Retinal pigment epithelial cell (primary cell): Measurements from ENCODE around the gene ATP7B.

ENCODE experiments used
- DNase-seq: peaks from one replicate; pipeline ENCODE4 v3.0.0-alpha.2; 2010; ENCODE audit warnings: low read depth
- H3K4me3 ChIP-seq: 2 replicates; pipeline ENCODE4 v1.5.1; 2011; ENCODE audit warnings: mild to moderate bottlenecking, low read length, control low read depth, moderate library complexity
- TF ChIP-seq, protein P1 (sequence below): conservative IDR thresholded peaks from 2 replicates; pipeline ENCODE4 v1.5.1; 2011; ENCODE audit warnings: low read depth, low read length, control low read depth, inconsistent platforms

The ATP7B gene

GRCh38 chr13:51958217-51958547 lies 53.1 kb downstream of the ATP7B start:
- TF ChIP-seq, protein P1, sequence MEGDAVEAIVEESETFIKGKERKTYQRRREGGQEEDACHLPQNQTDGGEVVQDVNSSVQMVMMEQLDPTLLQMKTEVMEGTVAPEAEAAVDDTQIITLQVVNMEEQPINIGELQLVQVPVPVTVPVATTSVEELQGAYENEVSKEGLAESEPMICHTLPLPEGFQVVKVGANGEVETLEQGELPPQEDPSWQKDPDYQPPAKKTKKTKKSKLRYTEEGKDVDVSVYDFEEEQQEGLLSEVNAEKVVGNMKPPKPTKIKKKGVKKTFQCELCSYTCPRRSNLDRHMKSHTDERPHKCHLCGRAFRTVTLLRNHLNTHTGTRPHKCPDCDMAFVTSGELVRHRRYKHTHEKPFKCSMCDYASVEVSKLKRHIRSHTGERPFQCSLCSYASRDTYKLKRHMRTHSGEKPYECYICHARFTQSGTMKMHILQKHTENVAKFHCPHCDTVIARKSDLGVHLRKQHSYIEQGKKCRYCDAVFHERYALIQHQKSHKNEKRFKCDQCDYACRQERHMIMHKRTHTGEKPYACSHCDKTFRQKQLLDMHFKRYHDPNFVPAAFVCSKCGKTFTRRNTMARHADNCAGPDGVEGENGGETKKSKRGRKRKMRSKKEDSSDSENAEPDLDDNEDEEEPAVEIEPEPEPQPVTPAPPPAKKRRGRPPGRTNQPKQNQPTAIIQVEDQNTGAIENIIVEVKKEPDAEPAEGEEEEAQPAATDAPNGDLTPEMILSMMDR, result no peak
- no peak for DNase-seq
- H3K4me3 ChIP-seq, result no peak overlapping the region

DNA sequence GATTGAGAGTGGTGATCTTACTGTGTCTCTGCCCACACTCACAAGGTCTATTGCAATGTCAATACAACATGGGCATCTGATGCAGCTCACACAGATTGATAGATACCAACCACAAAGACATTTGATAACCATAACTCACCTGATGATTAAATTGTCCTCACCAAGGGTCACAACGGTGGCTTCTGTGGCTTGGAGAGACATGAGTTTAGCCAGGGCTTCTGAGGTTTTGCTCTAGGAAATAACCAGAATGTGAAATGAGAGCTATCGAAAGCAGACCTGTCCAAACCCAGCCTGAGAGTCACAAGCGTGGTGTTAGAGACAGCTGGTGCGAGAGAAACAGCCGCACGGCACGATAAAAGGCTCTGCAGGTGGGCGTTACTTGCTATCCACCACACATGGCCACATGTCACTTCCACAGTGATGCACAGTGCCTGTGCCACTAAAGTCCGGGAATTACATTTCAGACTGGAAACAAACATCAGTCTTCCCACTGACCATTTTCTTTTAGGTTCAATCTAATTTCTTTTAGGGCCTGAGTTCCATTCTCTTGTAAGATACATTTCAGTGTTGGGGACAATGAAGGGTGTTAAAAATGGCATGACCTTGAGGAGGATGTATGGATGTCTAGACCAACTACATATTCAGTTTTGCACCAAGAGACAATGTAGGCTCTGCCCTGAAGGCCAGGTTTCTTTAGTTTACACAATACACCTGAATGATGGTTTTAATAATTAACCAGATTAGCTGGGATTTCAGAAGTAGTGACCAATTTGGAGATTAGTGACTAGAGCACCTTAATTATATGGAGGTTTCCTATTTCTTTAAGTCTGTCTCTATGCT lies 53.7 kb downstream of the ATP7B start:
- TF ChIP-seq, protein P1, result no peak
- no peak overlapping the region for H3K4me3 ChIP-seq
- no peak for DNase-seq

DNA sequence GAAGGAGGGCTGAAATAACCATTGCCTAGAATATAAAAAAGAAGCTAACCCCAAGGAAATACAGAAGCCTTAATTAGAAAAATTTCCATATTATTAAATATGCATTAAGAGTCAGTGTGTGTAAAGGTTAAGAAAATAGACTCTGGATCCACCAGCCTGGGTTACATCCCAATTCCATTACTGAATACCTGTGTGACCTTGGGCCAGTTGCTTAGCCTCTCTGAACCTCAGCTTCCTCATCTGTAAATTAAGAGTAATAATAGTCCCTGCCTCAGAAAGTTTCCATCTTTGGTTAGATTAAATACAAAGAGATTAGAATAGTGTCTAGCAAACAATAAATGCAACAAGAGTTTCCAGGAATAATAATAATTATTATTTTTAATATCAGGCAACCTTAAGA lies 54.5 kb downstream of the ATP7B start:
- TF ChIP-seq, protein P1, result no peak
- H3K4me3 ChIP-seq, result no peak overlapping the region
- DNase-seq, result no peak

GRCh38 chr13:51955816-51956603 lies 55.2 kb downstream of the ATP7B start:
- no peak for DNase-seq
- no peak overlapping the region for H3K4me3 ChIP-seq
- TF ChIP-seq, protein P1, result no peak

DNA sequence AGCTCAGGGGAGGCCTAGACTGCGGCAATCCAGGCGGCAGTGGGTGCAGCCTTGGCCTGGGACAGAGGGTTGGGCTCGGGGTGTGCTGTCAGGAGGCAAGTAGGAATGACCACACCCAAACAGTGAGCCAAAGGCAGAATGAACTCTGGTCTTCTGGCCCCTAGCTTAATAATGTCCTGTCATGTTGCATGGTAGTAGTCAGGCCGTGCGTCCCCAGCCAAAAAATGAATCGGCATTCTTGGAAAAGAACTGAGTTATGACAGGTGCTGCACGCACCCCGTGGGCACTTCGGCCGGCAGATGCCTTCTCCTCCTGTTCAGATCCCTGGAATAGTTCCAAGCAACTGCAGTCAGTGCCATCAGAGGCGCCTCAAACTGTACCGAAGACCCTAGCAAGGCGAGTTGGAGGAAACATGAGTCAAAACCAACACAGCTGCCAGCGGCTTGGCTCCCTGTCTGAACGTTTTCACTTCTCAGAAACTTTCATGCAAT lies 55.9 kb downstream of the ATP7B start:
- no peak overlapping the region for H3K4me3 ChIP-seq
- no peak for DNase-seq
- TF ChIP-seq, protein P1, result no peak

DNA sequence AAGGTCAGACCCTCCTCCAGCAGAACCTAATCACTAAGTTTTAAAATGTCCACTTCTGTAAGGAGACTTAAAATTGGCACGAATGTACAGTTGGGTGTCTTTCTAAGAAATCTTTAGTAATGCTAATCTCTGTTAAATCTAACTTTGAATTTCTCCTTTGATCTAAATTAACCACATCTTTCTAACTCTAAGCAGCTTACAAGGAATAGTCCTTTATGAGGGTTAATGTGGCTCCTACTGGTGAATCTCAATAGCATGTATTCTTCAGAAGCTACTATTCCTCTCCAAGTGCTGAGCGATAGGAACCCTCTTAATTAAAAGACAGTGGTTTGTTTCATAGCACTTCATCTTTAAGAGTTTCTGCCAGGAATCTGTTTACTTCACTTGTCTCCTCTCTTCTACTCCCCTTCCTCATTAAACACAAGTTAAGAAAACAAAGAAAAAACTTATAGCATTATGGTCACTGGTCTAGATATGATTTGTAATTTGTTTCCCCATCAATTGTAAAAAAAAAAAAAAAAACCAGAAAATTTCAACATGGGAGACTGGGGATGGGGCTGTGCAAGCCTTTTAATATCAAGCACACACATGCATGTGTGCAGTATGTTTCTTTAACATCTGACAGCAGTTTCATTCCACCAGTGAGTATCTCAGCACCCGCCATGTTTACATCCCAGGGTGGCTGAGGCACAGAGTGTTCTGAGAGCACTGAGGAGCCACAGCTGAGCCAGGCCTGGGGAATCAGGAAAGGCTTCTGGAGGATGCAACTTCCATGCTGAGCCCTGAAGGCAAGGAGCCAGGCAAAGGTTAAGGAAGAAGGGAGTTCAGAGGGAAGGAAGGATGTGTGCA lies 57.7 kb downstream of the ATP7B start:
- no peak overlapping the region for H3K4me3 ChIP-seq
- DNase-seq, result no peak
- TF ChIP-seq, protein P1, result no peak
